Limb (tissue), 2 donors: ENCODE results near the gene APBB2.

Experiments
- DNase-seq, 2 donors: peaks; one replicate each; pipeline ENCODE4 v3.0.0-alpha.2; 2016; ENCODE audit errors: extremely low spot score in 2 of 2

Gene APBB2

GRCh38 chr4:40785727-40786126 is 428.6 kb downstream of the APBB2 start:
- DNase-seq = no peak

GRCh38 chr4:40782876-40783275 is 431.5 kb downstream of the APBB2 start:
- DNase-seq = no peak

- no peak for DNase-seq
These were observed 436.3 kb downstream of the APBB2 start for GRCh38 chr4:40778090-40778489.

GRCh38 chr4:40769266-40769665 is 445.1 kb downstream of the APBB2 start:
- peak in 1 of 2 donors; percentile 50 for DNase-seq

DNA sequence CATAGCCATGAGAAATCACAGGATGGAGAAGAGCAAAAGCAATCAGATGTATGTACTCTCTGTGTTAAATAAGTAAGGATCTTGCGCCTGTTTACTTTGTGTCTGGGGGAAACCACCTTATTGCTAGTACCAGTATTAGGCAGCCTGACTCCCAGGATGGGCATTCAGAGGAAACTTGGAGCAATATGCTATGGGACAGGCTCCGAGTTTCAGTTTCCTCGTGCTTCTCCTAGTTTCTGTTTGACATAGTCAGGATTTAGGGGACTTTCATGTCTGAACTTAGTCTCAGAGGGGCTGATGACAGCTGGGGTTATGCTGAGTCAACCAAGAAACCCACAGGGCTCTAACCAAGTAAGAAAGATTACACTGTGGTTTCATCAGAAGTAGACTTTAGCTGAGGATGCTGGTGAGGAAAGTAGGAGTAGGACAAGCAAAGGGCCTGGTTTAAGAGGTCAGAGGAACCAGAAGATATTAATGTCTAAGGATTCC is 451.1 kb downstream of the APBB2 start:
- DNase-seq = no peak
